ENCODE results near the gene THADA. TPM values are rescaled to one million over a fixed set of nuclear protein-coding genes. Genes with fewer than 3 reads are reported as not detected.

Gene THADA
- total RNA-seq, 1 experiment from 2014 or later: 20.1 TPM

DNA sequence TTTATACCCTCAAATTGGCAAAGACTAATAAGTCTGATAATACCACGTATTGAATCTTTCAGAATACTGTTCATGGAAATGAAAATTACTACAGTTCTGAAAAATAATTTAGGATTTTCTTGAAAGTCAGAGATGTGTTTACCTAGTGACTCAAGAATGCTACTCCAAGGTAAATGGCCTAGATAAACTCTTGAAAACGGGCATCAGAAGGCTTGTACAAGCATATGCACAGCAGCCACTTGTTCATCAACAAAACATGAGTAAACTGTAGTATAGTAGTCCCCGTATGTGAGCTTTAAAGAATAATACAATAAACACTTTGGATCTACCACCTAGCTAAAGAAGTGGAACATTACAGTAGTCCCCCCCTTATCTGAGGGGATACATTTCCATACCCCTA is 157.5 kb downstream of the THADA start:
- no CpG with 5 or more reads among the region's 3 CpGs for WGBS (ENCODE audit: extremely low coverage, insufficient read length, low lambda C conversion rate)
- DNase-seq: no peak
- H4K8ac ChIP-seq (replicated peaks; ENCODE audit: insufficient read length, low read depth, low read length): no peak overlapping the region

More for the DNA sequence above, 157.5 kb downstream of the THADA start:
- Histone ChIP-seq H3K4ac (ENCODE audit: low read depth, low read length) (no peak overlapping the region), H3T11ph (ENCODE audit: low read length) (no peak overlapping the region), H3K9me3 (ENCODE audit: control insufficient read depth, low read depth, low read length) (no peaks in the 10 kb centered on the region), H2BK120ac (ENCODE audit: low read depth, low read length, poor library complexity, severe bottlenecking) (no peak overlapping the region), H2BK20ac (ENCODE audit: low read depth, low read length, poor library complexity, severe bottlenecking) (no peak overlapping the region), H3K23ac (ENCODE audit: insufficient read length, low read depth, low read length) (no peak overlapping the region), H4K20me1 (ENCODE audit: control insufficient read depth, insufficient read depth, insufficient read length) (no peaks in the 10 kb centered on the region), H3K18ac (ENCODE audit: insufficient read length, low read depth, low read length) (no peak overlapping the region), H3K56ac (ENCODE audit: insufficient read length, low read depth, low read length) (no peak overlapping the region), H3K27ac (ENCODE audit: insufficient read length, low read depth, low read length) (no peak overlapping the region), H2BK5ac (ENCODE audit: insufficient read length, low read length) (no peak overlapping the region), H3K79me2 (ENCODE audit: insufficient read depth, low read length) (no peaks in the 10 kb centered on the region), H2AFZ (ENCODE audit: low read length) (no peak overlapping the region), H3K9ac (ENCODE audit: extremely low read depth, insufficient read length, low read length) (no peak overlapping the region), H2AK5ac (ENCODE audit: insufficient read length, low read length) (no peak overlapping the region), H4K5ac (ENCODE audit: insufficient read length, low read depth, low read length) (no peak overlapping the region), H3K79me1 (ENCODE audit: insufficient read depth, low read depth, low read length, poor library complexity, severe bottlenecking) (no peaks in the 10 kb centered on the region), H2BK12ac (ENCODE audit: insufficient read length, low read depth, low read length) (no peak overlapping the region), H3K23me2 (ENCODE audit: insufficient read length, low read depth, low read length, poor library complexity, severe bottlenecking) (no peaks in the 10 kb centered on the region), H3K4me1 (ENCODE audit: insufficient read depth, low read length) (no peaks in the 10 kb centered on the region), H3K27me3 (ENCODE audit: insufficient read depth, low read length) (no peaks in the 10 kb centered on the region), H4K91ac (ENCODE audit: insufficient read length, low read depth, low read length) (no peak overlapping the region), H2BK15ac (ENCODE audit: low read depth, low read length) (no peak overlapping the region), H3K14ac (ENCODE audit: insufficient read depth, low read length) (no peak overlapping the region), H3K4me2 (ENCODE audit: insufficient read depth, insufficient read length, low read length) (no peak overlapping the region)
- Mint-ChIP-seq H3K4me1 (peaks cover under 1% of the 10 kb centered on the region in 2 experiments; a peak in 3 of 4 replicates), H3K27ac (no peak overlapping the region), H3K36me3 (ENCODE audit: insufficient read depth in 1 of 3, low read depth in 3 of 3) (no peaks in the 10 kb centered on the region), H3K4me3 (no peak overlapping the region), H3K27me3 (ENCODE audit: low read depth) (no peaks in the 10 kb centered on the region), H3K9me3 (no peaks in the 10 kb centered on the region)
- TF ChIP-seq CTCF (conservative IDR thresholded peaks at IDR 0.05): no peak

Data from H9 (cell line).